Tibial nerve (tissue), 4 donors: ENCODE results near the gene HYCC1. TPM values are rescaled to one million over a fixed set of nuclear protein-coding genes. Genes with fewer than 3 reads are reported as not detected.

Experiments
- DNase-seq, 2 donors: peaks; one replicate each; pipeline ENCODE4 v3.0.0-alpha.2; 2019; ENCODE audit warnings: low spot score in 2 of 2
- H3K27ac ChIP-seq, 4 donors: fragments of 200-600 bp; sonication (generic) in 3 of 4; one replicate each; pipeline ENCODE4 v1.5.1; 2017 to 2019; ENCODE audit warnings: mild to moderate bottlenecking in 1 of 4
- H3K27me3 ChIP-seq, 2 donors: fragments of 200-600 bp; sonication (generic) in 1 of 2; one replicate each; pipeline versions ENCODE4 v1.5.1 to v1.6.0; 2017 to 2019
- H3K36me3 ChIP-seq, 3 donors: fragments of 200-600 bp; sonication (generic); one replicate each; pipeline ENCODE4 v1.5.1; 2018 to 2019
- H3K4me1 ChIP-seq, 4 donors: fragments of 200-600 bp; sonication (generic) in 3 of 4; one replicate each; pipeline ENCODE4 v1.5.1; 2017 to 2019
- H3K4me3 ChIP-seq, 4 donors: fragments of 200-600 bp; sonication (generic) in 3 of 4; one replicate each; pipeline ENCODE4 v1.5.1; 2017 to 2019; ENCODE audit warnings: mild to moderate bottlenecking in 1 of 4, moderate library complexity in 1 of 4
- H3K9me3 ChIP-seq, 4 donors: fragments of 200-600 bp; sonication (generic) in 3 of 4; one replicate each; pipeline ENCODE4 v1.5.1; 2017 to 2019
- CTCF ChIP-seq, 5 experiments: fragments of 200-600 bp in 3 of 5; fragments of 450-650 bp in 2 of 5; sonication (generic) in 3 of 5; IDR thresholded peaks; one replicate each; pipeline ENCODE4 v1.5.1; 2016 to 2019; ENCODE audit warnings: antibody characterized with exemption in 5 of 5, mild to moderate bottlenecking in 3 of 5, moderate library complexity in 2 of 5
- EP300 ChIP-seq, 2 donors: sonication (generic); formaldehyde crosslinking; IDR thresholded peaks; one replicate each; pipeline ENCODE4 v1.6.1; 2017; ENCODE audit warnings: antibody characterized with exemption in 2 of 2, mild to moderate bottlenecking in 1 of 2
- POLR2A ChIP-seq, 2 donors: fragments of 450-650 bp; IDR thresholded peaks; one replicate each; pipeline ENCODE4 v1.6.1; 2017; ENCODE audit warnings: antibody characterized with exemption in 2 of 2, mild to moderate bottlenecking in 2 of 2, moderate library complexity in 2 of 2
- WGBS, 2 donors: methylation state at CpG; one replicate each; pipeline ENCODE4 v1.1.5; 2018; 5-methylcytosine and 5-hydroxymethylcytosine counted together
- total RNA-seq, 4 donors: library from RNA; depleted of rRNA; stranded (reverse); fragments of >200 nt; gene quantifications; one replicate each; pipeline ENCODE4 v1.1.0, GENCODE V29; 2016

The HYCC1 gene
- total RNA-seq, 4 donors from 2014 or later, result 15.9 to 61.5 (median 53.1) TPM

GRCh38 chr7:23021596-23021995, 7.7 kb upstream of the HYCC1 start:
- H3K27ac ChIP-seq, result peak overlapping the region in 2 of 4 donors; percentile 34 to 68
- H3K4me3 ChIP-seq, result no peak overlapping the region
- no peaks in the 10 kb centered on the region for H3K27me3 ChIP-seq
- no peak for DNase-seq
- no peaks in the 10 kb centered on the region for H3K36me3 ChIP-seq
- TF ChIP-seq POLR2A (IDR thresholded peaks at IDR 0.05), result no peak
- TF ChIP-seq CTCF (IDR thresholded peaks at IDR 0.05), result no peak
- TF ChIP-seq EP300 (IDR thresholded peaks at IDR 0.05), result no peak
- no peaks in the 10 kb centered on the region for H3K9me3 ChIP-seq
- WGBS, 2 donors, result 80 to 94% methylated on average over 1 of the region's 1 CpG
- H3K4me1 ChIP-seq, result no peaks in the 10 kb centered on the region

GRCh38 chr7:23020742-23021401, 6.9 kb upstream of the HYCC1 start:
- Histone ChIP-seq H3K27ac (peak overlapping the region in 2 of 4 donors; percentile 34 to 68), H3K4me1 (no peaks in the 10 kb centered on the region), H3K36me3 (no peaks in the 10 kb centered on the region), H3K4me3 (no peak overlapping the region), H3K9me3 (no peaks in the 10 kb centered on the region), H3K27me3 (no peaks in the 10 kb centered on the region)
- no peak for DNase-seq
- no peak for TF ChIP-seq CTCF (IDR thresholded peaks at IDR 0.05)
- no peak for TF ChIP-seq EP300 (IDR thresholded peaks at IDR 0.05)
- TF ChIP-seq POLR2A (IDR thresholded peaks at IDR 0.05), result no peak
- 23 to 34% methylated on average over 3 of the region's 3 CpGs for WGBS, 2 donors

GRCh38 chr7:23018750-23019149, 4.8 kb upstream of the HYCC1 start:
- WGBS, 2 donors, result 56 to 61% methylated on average over 6 of the region's 6 CpGs
- TF ChIP-seq EP300 (IDR thresholded peaks at IDR 0.05) (no peak), CTCF (IDR thresholded peaks at IDR 0.05) (no peak), POLR2A (IDR thresholded peaks at IDR 0.05) (no peak)
- H3K4me1 ChIP-seq, result peaks cover 0 to 3% (median 0%) of the 10 kb centered on the region in 4 donors
- no peak overlapping the region for H3K4me3 ChIP-seq
- no peaks in the 10 kb centered on the region for H3K9me3 ChIP-seq
- no peaks in the 10 kb centered on the region for H3K36me3 ChIP-seq
- H3K27me3 ChIP-seq, result no peaks in the 10 kb centered on the region
- no peak overlapping the region for H3K27ac ChIP-seq
- DNase-seq, result no peak

GRCh38 chr7:23017309-23017708, 3.4 kb upstream of the HYCC1 start:
- 39% methylated on average over 3 of the region's 3 CpGs for WGBS, 2 donors
- H3K4me1 ChIP-seq, result peaks cover 0 to 10% (median 3%) of the 10 kb centered on the region in 4 donors
- no peak for TF ChIP-seq POLR2A (IDR thresholded peaks at IDR 0.05)
- TF ChIP-seq CTCF (IDR thresholded peaks at IDR 0.05), result no peak
- TF ChIP-seq EP300 (IDR thresholded peaks at IDR 0.05), result no peak
- H3K4me3 ChIP-seq, result no peak overlapping the region
- H3K27me3 ChIP-seq, result no peaks in the 10 kb centered on the region
- no peaks in the 10 kb centered on the region for H3K36me3 ChIP-seq
- H3K27ac ChIP-seq, result no peak overlapping the region
- no peak for DNase-seq
- H3K9me3 ChIP-seq, result no peaks in the 10 kb centered on the region

- 77 to 82% methylated on average over 9 of the region's 9 CpGs for WGBS, 2 donors
- H3K4me1 ChIP-seq, result peaks cover 0 to 17% (median 4%) of the 10 kb centered on the region in 4 donors
- TF ChIP-seq POLR2A (IDR thresholded peaks at IDR 0.05) (no peak), EP300 (IDR thresholded peaks at IDR 0.05) (no peak), CTCF (IDR thresholded peaks at IDR 0.05) (no peak)
- H3K27ac ChIP-seq, result no peak overlapping the region
- H3K4me3 ChIP-seq, result no peak overlapping the region
- no peaks in the 10 kb centered on the region for H3K27me3 ChIP-seq
- no peaks in the 10 kb centered on the region for H3K36me3 ChIP-seq
- no peaks in the 10 kb centered on the region for H3K9me3 ChIP-seq
- DNase-seq, result no peak
Observed at GRCh38 chr7:23016345-23017253, 2.7 kb upstream of the HYCC1 start.
